Activated naive CD8-positive, alpha-beta T cell treated with anti-CD3 and anti-CD28 coated beads, Interleukin-2, amount 50 U/mL, for 16 hours (primary cell): ENCODE results near the gene ZNF576.
"Not testable (repeated sequence)": the region's sequence is repeated elsewhere in the genome, so short reads cannot be mapped to it uniquely, and the experiment has no call there.

Experiments
- DNase-seq: peaks from one replicate; pipeline ENCODE4 v3.0.0-alpha.2; 2020; ENCODE audit warnings: low read depth, low spot score

The ZNF576 gene

DNA sequence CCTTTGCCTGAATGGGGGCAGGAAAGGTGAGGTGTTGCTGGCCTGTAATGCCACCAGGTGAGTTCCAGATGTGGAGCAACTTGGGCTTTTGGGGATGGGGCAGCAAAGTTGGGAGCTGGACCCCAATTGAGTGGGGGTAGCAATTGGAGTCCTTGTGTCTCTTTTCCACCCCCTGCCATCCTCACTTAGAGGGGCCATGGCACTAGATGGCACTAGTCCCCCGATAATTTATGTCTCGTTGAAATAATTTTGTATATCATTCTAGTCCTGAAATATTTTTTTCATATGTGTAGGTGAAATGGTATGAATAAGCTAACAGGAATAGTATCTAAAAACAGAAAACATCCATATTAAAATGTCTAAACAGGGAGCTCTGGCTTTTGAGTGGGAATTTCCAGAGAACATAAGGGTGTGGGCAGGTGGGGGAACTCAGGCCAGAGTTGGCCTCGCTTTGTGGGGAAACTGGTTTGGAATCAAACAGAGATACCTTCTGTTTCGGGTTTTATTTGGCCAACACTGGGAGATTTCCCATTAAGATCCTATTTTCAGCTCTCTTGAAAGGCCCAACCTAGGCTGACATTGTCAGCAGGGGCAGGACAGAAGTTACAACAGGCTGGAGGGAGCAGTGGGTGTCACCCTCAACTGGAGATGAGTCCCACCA is 3.4 kb downstream of the ZNF576 start:
- no peak for DNase-seq

DNA sequence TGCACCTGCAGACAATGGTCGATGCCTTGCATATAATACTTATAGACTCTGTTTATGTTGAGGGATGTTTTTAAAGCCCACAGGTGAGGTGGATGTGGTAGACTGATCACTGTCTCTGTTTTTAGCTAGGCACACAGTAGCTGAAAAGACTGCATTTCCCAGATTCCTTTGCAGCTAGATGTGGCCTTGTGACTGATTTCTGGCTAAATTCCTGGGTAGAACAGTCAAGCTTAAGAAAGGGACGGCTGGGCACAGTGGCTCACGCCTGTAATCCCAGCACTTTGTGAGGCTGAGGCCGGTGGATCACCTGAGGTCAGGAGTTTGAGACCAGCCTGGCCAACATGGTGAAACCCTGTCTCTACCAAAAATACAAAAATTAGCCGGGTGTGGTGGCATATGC is 3.9 kb downstream of the ZNF576 start:
- DNase-seq: not testable (repeated sequence)

DNA sequence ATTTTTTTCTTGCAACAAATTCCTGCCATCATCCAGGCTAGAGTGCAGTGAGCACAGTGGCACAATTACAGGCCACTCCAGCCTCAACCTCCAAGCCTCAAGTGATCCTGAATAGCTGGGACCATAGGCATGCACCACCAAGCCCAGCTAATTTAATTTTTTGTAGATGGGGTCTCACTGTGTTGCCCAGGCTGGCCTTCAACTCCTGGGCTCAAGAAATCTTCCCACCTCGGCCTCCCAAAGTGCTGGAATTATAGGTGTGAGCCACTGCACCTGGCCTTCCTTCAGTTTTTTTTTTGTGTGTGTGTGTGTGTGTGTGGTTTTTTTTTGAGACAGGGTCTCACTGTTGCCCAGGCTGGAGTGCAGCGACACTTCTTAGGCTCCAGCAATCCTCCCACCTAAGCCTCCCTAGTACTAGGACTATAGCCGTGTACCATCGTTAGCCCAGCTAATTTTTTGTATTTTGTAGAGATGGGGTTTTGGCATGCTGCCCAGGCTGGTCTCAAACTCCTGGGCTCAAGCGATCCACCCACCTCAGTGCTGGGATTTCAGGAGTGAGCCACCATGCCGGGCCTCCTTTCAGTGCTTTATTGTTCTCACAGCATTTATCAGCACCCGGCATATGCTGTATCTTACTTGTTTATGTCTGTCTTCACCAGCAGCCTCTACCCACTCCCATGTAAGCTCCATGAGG is 9.6 kb downstream of the ZNF576 start:
- no peak for DNase-seq

DNA sequence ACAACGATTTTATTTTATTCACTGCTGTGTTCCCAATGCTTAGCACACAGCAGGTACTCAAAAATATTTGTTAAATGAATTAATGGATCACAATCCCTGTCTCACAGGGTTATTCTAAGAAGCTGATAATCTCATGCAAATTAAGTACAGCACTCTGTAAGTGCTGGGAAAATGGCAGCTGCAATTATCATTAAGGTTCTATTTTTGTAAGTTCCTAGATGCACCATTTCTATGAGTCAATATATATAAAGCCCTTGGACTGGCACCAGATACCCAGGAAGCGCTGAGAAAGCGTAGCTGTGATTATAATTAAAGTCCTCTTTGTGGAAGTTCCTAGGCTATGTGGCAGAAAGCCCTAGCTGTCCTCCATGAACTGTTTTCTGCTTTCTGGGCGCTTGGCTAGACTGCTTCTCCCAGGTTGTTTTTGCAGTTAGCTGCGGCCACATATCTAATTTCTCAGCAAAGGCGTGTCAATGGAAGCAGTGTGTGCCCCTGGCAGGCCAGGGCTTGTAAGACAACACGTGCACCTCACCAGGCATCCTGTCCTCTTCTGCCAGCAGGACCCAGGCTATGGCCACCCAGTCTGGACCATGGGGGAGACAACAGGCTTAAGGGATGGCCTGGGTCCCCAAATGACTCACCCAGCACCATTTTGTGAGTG is 10.3 kb downstream of the ZNF576 start:
- DNase-seq: no peak

DNA sequence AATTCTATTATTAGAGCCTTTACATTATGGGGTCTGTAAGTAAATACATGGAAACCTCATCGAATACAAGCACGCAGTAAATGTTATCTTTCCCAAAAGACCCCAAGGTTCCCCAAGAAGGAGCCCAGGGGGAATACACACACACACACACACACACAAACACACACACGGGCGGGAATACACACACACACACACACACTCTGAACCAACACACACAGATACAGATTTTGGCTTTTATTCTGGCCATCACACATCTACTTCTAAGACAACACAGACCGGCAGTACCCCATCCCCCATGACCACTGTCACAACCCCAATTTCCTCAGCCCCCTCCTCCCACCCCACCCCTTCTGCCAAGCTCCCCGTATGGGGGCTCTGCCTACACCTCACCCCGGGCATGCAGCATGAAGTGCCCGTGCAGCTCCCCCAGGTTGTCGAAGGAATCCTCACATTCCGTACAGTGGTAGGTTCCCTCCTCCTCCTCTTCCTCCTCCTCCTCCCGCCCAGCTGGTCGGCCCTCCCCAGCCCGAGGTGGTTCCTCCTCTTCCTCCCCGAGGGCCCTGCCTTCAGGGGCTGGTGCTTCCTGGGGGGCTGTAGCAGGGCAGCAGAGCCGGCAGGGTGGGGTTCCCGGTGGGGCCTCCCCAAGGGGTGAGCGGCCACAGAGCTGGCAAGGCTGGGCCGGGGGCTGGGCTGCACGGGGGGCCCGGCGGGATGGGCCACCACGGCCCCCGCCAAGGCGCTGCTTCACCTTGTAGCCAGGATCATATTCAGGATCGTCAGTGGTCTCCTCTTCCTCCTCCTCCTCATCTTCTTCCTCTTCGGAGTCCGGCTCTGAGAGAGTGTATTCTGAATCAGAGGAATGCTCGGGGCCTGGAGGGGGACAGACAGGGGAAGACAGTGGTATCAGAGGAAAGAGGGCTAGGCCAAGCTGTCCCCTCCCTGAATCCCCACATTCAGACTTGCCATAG is 11.1 kb downstream of the ZNF576 start:
- no peak for DNase-seq

DNA sequence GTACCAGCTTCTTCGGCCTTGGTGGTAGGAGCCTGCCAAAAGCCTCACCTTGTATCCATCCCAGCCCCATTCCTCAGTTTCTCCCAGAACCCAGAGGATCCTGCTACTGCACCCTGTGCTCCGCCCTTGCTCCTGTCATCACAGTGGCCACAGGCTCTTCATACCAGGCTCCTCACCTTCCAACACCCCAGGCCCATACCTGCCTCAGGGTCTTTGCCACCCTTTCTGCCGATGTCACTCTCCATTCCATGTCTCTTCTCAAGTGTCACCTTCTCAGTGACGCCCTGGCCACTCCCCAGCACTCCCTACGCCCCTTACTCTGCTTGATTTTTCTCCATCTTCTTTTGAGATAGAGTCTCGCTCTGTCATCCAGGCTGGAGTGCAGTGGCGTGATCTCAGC is 13.5 kb downstream of the ZNF576 start:
- DNase-seq: no peak

DNA sequence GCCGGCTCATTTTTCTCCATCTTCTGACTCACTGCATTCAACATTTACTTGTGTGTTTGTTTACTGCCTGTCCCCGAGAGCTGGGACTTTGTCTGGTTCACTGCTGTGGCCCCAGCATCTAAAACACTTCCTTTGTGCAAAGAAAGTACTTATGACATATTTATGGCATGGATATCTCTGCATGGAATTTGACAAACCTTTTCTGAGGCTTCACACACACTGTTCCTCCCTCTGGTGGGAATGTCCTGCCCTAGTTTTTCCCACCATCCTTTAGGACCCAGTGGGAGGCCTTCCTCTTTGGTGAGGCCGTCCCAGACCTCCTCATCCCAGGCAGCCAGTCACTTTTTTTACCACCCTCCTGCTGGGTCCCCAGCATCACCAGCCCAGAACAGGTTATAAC is 14.1 kb downstream of the ZNF576 start:
- no peak for DNase-seq

DNA sequence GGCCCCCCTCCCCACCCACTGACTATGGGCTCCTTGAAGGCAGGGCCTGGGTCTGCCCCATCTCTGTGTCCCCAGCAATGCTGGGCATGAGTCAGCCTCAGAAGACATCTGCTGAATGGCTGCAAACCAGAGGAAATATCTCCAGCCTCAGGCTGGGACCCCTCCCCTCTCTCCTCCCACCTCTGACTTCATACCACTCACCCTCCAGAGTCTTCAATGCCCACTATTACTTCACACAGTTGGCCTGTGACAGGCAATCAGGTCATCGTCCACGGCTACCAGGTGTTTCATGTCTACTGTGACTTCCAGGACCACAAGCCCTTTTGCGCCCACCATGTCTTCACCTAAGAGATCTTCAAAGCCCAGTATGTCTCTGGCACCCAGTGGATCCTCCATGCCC is 15.4 kb downstream of the ZNF576 start, which contains the start of gene SRRM5:
Gene SRRM5, plus strand, starts transcription at position 301 of the 400 bp plus-strand sequence. Its CDS starts 34 bp downstream, at position 335.
- DNase-seq: no peak

DNA sequence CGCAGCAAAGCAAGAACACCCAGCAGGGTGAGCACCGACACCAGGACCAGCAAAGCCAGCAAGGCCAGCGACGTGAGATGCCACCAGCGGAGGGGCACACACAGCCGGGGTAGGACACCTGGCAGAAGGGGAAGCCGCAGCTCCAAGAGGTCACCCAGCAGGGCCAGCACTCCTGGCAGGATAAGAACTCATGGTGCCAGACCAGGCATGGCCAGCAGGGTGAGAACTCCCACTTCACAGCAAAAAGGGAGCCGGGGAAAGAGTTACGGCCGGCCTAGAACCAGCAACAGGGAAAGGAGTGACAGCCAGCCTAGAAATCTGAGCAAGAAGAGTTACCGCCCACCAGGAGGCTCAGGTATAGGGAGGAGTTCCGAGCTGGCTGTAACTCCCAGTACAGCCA is 16.0 kb downstream of the ZNF576 start:
- DNase-seq: no peak

DNA sequence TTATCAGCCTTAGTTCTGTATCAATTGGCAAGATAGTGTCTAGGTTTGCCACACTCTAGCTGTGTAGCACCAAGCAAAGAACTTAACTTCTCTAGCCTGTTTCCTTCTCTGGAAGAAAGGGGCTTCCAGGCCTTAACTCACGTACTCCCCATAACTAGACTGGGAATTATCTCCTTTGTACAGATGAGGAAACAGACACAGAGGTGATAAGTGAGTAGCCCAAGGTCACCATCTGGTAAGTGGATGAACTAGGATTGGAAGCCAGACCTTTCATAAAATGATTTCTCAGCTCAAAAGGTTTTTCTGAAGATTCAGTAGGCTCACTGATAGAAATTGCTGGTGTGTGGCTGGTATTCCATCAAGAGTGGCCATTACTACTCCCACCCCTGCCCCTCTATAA is 19.9 kb downstream of the ZNF576 start:
- no peak for DNase-seq

DNA sequence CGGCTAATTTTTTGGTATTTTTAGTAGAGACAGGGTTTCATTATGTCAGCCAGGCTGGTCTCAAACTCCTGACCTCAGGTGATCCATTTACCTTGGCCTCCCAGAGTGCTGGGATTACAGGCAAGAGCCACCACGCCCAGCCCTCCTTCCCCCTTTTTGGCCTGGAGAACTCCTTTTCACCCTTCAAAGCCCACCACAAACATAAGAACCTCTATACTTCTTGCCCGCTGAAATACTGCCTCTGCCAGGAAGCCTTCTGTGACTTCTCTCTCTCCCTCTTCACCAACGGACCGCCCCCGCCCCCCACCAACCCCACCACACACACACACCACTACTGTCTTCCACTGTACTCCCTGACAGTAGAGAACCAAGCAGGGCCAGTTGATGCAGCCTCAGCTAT is 20.6 kb downstream of the ZNF576 start:
- no peak for DNase-seq

DNA sequence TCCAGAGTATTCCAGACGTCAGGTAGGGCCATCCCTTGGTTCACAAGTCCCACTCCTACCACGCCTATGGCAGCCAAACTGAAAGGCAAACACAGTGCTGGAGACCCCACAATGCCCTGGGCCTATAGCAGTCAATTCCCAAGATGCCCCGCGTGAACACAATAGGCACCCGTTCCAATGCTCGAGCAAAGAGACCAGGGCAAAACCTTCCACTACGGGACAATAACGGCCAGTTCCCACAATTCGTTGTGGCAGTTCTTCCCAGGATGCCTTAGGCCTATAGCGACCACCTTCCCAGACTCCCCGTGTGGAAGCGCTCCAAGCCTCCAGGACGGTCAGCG is 22.5 kb downstream of the ZNF576 start:
- no peak for DNase-seq

DNA sequence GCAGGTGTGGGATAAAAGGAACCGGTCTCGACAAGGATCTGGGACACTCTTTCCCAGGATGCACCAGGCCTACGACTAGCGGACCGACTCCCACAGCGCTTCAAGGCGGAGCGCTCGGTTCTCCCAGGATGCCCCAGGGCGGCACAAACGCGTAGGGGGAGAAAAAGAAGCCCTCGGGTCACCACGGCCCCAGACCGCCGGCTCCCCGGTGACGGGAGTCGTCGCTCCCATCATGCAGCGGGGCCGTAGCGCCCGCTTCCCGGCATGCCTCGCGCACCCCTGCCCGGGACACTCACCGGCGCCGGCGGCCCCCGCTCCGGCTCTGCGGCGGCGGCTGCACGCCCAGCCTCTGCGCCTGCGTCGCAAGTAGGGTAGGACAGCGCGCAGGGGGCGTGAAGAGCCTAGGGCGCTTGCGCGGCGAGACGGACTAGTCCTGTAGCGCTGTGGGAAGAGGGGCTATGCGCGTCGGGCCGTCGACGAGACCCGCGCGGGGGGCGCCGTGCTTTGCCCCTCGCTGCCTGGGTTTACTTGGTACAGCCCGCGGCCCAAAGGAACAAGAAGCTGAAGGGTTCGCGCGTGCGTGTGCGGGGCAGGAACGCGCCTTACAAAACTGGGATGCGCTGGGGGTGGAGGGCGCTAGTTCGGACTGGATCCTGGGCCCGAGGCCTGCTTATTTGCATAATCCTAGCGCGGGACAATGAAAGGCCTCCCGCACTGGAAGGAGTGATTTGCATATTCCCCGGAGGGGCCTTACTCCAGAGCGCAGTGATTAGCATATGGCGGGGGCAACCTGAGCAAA is 23.1 kb downstream of the ZNF576 start, which contains the start of gene ZNF428:
Gene ZNF428, minus strand, starts transcription at position 368 of the 799 bp plus-strand sequence. CDS start 5,325 bp downstream, outside the sequence.
- DNase-seq: peak; percentile 73

DNA sequence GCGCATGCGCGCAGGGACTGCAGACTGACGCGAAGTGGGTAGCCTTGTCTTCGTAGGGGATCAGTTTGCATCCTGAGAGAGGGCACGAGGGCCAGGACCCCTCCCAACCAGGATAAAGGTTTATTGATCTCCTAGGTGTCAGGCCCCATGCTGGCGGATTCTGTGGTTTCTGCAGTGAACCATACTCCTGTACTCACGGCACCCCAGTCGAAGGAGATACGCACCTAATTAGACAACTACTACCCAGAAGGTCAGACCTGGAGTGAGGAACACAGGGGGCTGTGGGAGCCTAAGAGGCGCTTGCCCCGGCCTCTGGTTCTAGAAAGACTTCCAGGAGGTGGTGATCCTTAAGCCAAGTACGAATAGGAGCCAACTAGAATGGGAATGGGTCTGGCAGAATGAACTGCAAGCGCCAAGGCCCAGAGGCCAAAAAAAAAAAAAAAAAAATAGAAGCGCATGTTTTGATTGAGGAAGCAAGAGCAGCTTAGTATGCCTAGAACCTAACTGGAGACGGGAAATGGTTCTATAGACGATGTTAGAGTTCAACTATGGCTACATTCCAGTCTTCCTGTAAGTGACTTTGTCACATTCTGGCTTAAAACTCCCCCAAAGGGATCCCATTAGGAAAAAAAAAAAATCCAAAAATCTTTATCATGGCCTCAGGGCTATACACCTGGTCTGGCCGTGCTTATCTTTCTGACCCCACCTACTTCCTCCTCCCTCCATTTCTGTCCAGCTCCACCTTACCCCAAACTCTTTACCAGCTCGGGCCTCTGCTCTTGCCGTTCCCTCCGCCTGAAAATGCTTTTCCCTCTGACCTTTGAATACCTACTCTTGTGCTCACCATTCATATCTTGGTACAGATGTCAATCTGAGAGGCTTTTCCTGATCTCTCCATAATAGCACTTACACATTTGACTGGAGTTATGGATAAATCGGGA is 23.9 kb downstream of the ZNF576 start:
- DNase-seq: peak; percentile 70

DNA sequence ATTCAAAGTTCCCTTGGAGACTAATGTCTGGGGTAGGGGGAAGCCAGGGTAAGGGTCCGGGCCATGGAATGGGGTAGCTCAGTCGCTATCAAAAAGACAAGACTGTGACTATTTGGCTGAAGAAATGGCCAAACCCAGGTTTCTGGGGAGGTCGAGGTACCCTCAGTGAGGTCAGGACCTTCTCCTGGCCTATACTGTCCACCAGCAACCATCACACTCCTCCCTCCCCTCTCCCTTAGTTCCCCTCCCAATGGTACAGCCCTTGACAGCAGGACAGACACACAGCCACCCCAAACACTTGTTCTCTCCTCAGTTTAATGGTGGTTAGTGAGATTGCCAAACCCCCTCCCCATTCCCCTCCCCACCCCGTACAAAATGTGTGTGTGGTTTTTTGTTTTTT is 25.7 kb downstream of the ZNF576 start:
- no peak for DNase-seq

DNA sequence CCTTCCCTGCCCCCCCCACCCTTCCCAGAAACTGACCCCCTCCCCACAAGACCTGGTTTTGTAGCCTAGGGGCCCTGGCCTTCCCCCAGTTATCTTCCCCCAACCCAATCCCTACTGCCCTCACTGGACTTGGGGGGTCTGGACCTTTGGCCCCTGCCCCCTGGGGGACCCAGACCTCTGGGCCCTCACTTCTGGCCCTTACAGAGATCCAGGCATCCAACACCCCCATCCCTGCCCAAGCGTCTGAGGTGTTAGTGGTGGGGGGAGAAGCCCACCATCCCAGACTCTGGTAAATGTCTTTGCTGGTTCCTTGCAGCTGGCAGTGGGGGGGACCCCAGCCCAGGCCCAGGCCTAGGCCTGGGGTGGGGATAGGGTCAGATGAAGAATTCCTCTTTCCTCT is 26.6 kb downstream of the ZNF576 start:
- DNase-seq: no peak

DNA sequence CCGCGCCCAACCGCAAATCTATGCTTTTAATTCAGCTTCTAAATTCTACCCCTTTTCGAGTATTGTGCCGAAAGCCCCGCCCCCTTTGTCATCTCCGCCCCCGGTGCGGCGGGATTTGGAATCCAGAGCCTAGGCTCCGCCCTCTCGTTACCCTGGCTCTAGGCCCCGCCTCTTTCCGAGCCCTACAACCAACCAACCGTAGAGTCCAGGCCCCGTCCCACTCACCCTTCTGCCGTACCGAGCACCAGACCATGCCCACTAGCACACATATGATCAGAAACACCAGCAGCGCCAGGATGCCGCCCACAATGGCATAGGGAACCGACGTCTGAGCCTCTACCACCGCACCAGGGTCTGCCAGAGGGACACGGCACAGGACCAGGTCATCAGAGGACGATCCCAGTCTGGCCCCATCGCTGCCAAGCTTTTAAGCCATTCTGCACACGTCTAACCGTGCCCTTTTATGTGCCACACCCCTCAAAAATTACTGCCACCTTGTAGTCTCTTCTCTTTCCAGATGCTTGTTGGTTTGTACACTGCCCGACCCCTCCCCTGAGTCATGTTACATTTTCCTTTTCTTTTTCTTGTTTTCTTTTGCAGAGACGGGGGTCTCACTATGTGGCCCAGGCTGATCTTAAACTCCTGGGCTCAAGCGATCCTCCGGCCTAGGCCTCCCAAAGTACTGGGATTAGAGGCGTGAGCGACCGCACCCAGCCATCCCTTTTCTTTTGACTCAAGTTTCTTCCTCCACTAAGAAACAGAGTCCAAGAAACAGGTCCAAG is 27.7 kb downstream of the ZNF576 start:
- no peak for DNase-seq

DNA sequence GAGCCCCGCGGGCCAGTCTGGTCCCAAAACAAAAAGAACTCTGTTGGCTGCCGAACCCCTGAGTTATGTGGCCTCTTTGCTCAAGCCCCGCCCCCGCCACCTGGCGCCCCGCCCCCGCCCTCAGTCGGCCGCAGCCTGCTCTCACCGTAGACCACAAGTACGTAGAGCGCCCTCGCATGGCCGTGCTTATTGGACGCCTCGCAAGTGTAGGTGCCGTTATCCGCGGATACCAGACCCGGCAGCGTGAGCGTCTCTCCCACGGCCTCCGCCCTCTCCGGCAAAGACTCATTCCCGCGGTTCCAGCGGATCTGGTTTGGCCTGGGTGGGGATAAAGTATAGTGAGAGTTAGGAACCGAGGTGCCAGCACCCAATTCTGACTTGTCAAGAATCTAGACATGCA is 28.5 kb downstream of the ZNF576 start:
- DNase-seq: peak; percentile 70
